Measurements from ENCODE around the gene GOLGA2. TPM values are rescaled to one million over a fixed set of nuclear protein-coding genes. Genes with fewer than 3 reads are reported as not detected.

Gene GOLGA2
- total RNA-seq, 2 experiments from 2014 or later = 44.3 to 48.3 TPM

GRCh38 chr9:128218518-128219389 lies 57.1 kb downstream of the GOLGA2 start:
- Mint-ChIP-seq H3K36me3 (ENCODE audit: low read depth) (no peaks in the 10 kb centered on the region), H3K4me1 (ENCODE audit: low read depth) (peaks cover 12% of the 10 kb centered on the region), H3K27ac (peak overlapping the region; percentile 28), H3K4me3 (peak overlapping the region; percentile 69), H3K27me3 (no peaks in the 10 kb centered on the region), H3K9me3 (no peaks in the 10 kb centered on the region)
- Histone ChIP-seq H3K4me1 (ENCODE audit: insufficient read depth, low read length) (peaks cover 16% of the 10 kb centered on the region), H3K9me3 (ENCODE audit: control insufficient read depth in 1 of 2, insufficient read depth in 1 of 2, low read length in 2 of 2) (no peaks in the 10 kb centered on the region), H3K27me3 (ENCODE audit: control insufficient read depth in 1 of 2, insufficient read depth in 2 of 2, low read length in 2 of 2) (no peaks in the 10 kb centered on the region), H3K27ac (ENCODE audit: low read depth in 1 of 2, low read length in 2 of 2) (no peak overlapping the region), H3K4me3 (ENCODE audit: low read length) (peak overlapping the region; percentile 60), H3K36me3 (ENCODE audit: insufficient read depth, low read length) (no peaks in the 10 kb centered on the region)
- POLR2A ChIA-PET = interaction anchor here (0.7 to 1.5 kb wide), 6 partner anchors 15 to 59 kb away, joined by 3 to 7 read pairs (median 4); partner anchors contain the start of genes BBLN, DNM1, GOLGA2 and SWI5
- intact Hi-C loops (cut with DNase I, micrococcal nuclease) = loop anchor here in 1 of 2 experiments (2.0 kb wide), 2 partner anchors 14 to 32 kb away; no protein-coding TSS in a partner anchor
- CTCF ChIA-PET = interaction anchor here (1.0 kb wide), 1 partner anchor 31 kb away, joined by 3 read pairs; no protein-coding TSS in a partner anchor
- ATAC-seq (ENCODE audit: poor library complexity) = peak; percentile 96
- peak; percentile 79 to 97 (median 88) for DNase-seq
- no peak for TF ChIP-seq CTCF (IDR thresholded peaks at IDR 0.05)

- Mint-ChIP-seq H3K4me3 (peak overlapping the region; percentile 69), H3K27me3 (no peaks in the 10 kb centered on the region), H3K4me1 (ENCODE audit: low read depth) (peaks cover 12% of the 10 kb centered on the region), H3K36me3 (ENCODE audit: low read depth) (no peaks in the 10 kb centered on the region), H3K9me3 (no peaks in the 10 kb centered on the region), H3K27ac (peak overlapping the region; percentile 28)
- intact Hi-C loops (cut with DNase I, micrococcal nuclease) = loop anchor here in 1 of 2 experiments (2.0 kb wide), 2 partner anchors 13 to 33 kb away; no protein-coding TSS in a partner anchor
- CTCF ChIA-PET = interaction anchor here (1.0 kb wide), 1 partner anchor 32 kb away, joined by 3 read pairs; no protein-coding TSS in a partner anchor
- Histone ChIP-seq H3K4me3 (ENCODE audit: low read length) (peak overlapping the region; percentile 60), H3K27me3 (ENCODE audit: control insufficient read depth in 1 of 2, insufficient read depth in 2 of 2, low read length in 2 of 2) (no peaks in the 10 kb centered on the region), H3K9me3 (ENCODE audit: control insufficient read depth in 1 of 2, insufficient read depth in 1 of 2, low read length in 2 of 2) (no peaks in the 10 kb centered on the region), H3K36me3 (ENCODE audit: insufficient read depth, low read length) (no peaks in the 10 kb centered on the region), H3K4me1 (ENCODE audit: insufficient read depth, low read length) (peaks cover 16% of the 10 kb centered on the region), H3K27ac (ENCODE audit: low read depth in 1 of 2, low read length in 2 of 2) (no peak overlapping the region)
- TF ChIP-seq CTCF (IDR thresholded peaks at IDR 0.05) = no peak
- ATAC-seq (ENCODE audit: poor library complexity) (no peak), DNase-seq (peak in 1 of 14 experiments; percentile 43)
- POLR2A ChIA-PET = interaction anchor here (0.7 to 1.5 kb wide), 5 partner anchors 15 to 60 kb away, joined by 3 to 7 read pairs (median 5); partner anchors contain the start of genes BBLN, DNM1, GOLGA2 and SWI5
Measured at GRCh38 chr9:128218172-128218517, 57.7 kb downstream of the GOLGA2 start.

- intact Hi-C loops (cut with DNase I, micrococcal nuclease) = no loop called here
- no peak overlapping the region for H3K27ac ChIP-seq (ENCODE audit: low read depth in 1 of 2, low read length in 2 of 2)
- H3K9me3 ChIP-seq (ENCODE audit: control insufficient read depth in 1 of 2, insufficient read depth in 1 of 2, low read length in 2 of 2) = no peaks in the 10 kb centered on the region
- H3K9me3 Mint-ChIP-seq = no peaks in the 10 kb centered on the region
- no peak overlapping the region for H3K4me3 Mint-ChIP-seq
- no peaks in the 10 kb centered on the region for H3K36me3 ChIP-seq (ENCODE audit: insufficient read depth, low read length)
- no peak overlapping the region for H3K27ac Mint-ChIP-seq
- peaks cover 12% of the 10 kb centered on the region for H3K4me1 Mint-ChIP-seq (ENCODE audit: low read depth)
- H3K4me3 ChIP-seq (ENCODE audit: low read length) = no peak overlapping the region
- peaks cover 4% of the 10 kb centered on the region for H3K27me3 Mint-ChIP-seq
- TF ChIP-seq CTCF (IDR thresholded peaks at IDR 0.05) = no peak
- DNase-seq = peak in 1 of 14 experiments; percentile 15
- peaks cover 16% of the 10 kb centered on the region for H3K4me1 ChIP-seq (ENCODE audit: insufficient read depth, low read length)
- no peak for ATAC-seq (ENCODE audit: poor library complexity)
- H3K36me3 Mint-ChIP-seq (ENCODE audit: low read depth) = no peaks in the 10 kb centered on the region
- ChIA-PET CTCF (no interaction called here), POLR2A (no interaction called here)
- no peaks in the 10 kb centered on the region for H3K27me3 ChIP-seq (ENCODE audit: control insufficient read depth in 1 of 2, insufficient read depth in 2 of 2, low read length in 2 of 2)
Measured at GRCh38 chr9:128216781-128217553, 58.8 kb downstream of the GOLGA2 start.

Measured in CD4-positive, alpha-beta T cell (primary cell).